Parathyroid adenoma (tissue), 2 donors: Measurements from ENCODE around the gene ACBD6.

Source experiments
- H2AFZ ChIP-seq: fragments of 300-600 bp; sonication (generic); one replicate; pipeline ENCODE4 v1.7.0; 2017; ENCODE audit warnings: antibody characterized with exemption, mild to moderate bottlenecking
- H3K27ac ChIP-seq: fragments of 300-600 bp; sonication (generic); one replicate; pipeline ENCODE4 v1.7.0; 2017
- H3K27me3 ChIP-seq: fragments of 300-600 bp; sonication (generic); one replicate; pipeline ENCODE4 v1.7.0; 2017; ENCODE audit warnings: low read length; ENCODE audit not compliant: control insufficient read depth, insufficient read depth
- H3K36me3 ChIP-seq: fragments of 300-600 bp; sonication (generic); one replicate; pipeline ENCODE4 v1.7.0; 2017; ENCODE audit warnings: low read length; ENCODE audit not compliant: control insufficient read depth, insufficient read depth
- H3K4me1 ChIP-seq: fragments of 300-600 bp; sonication (generic); one replicate; pipeline ENCODE4 v1.7.0; 2017; ENCODE audit warnings: control low read depth
- H3K4me2 ChIP-seq: fragments of 300-600 bp; sonication (generic); one replicate; pipeline ENCODE4 v1.7.0; 2017; ENCODE audit warnings: low read length
- H3K4me3 ChIP-seq: fragments of 300-600 bp; sonication (generic); one replicate; pipeline ENCODE4 v1.7.0; 2017; ENCODE audit warnings: low read depth, low read length
- H3K79me2 ChIP-seq: fragments of 300-600 bp; sonication (generic); one replicate; pipeline ENCODE4 v1.7.0; 2017; ENCODE audit warnings: control low read depth
- H3K9ac ChIP-seq: fragments of 300-600 bp; sonication (generic); one replicate; pipeline ENCODE4 v1.7.0; 2017; ENCODE audit warnings: mild to moderate bottlenecking
- H3K9me3 ChIP-seq: fragments of 300-600 bp; sonication (generic); one replicate; pipeline ENCODE4 v1.7.0; 2017; ENCODE audit warnings: low read length; ENCODE audit not compliant: control insufficient read depth
- TF ChIP-seq, protein P1 (sequence below): fragments of 300-600 bp; sonication (generic); IDR thresholded peaks from one replicate; pipeline ENCODE4 v1.7.0; 2017; ENCODE audit warnings: antibody characterized with exemption, mild to moderate bottlenecking
- donor health status: primary hyperparathyroidism.

ACBD6 gene

DNA sequence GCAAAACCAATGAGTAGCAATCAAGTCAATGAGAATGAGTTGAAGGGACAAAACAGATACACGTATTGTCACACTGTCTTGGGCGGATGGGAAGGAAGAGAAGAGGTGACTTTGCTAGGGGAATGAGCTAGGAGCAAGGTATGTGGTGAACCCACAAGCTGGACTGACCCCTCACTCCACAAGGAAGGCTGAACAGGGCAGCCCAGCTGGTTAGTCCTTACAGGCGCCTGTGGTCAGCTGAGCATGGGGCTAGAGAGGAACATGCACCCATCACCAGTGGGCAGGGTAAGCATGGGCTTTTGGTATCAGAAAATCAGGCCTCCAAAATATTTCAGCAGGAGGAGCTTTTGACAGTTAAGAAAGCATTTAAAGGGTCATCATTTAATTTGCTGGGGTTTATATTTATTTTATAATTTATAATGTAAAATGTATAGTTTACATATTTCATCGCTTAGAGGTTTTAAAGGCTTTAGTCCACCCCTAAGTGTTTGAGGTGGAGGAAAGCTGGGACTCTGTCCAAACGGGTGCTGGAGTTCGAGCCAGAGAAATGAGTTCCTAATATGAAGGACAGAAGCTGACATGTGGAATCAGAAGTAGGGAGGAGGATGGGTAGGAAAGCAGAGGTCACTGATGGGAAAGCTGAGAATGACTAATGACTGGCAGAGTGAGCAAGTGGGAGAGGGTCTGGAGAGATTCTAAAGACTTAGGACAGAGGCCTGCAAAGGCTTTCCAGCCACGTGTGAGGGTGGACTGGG lies 22.0 kb upstream of the ACBD6 start:
- TF ChIP-seq, protein P1, sequence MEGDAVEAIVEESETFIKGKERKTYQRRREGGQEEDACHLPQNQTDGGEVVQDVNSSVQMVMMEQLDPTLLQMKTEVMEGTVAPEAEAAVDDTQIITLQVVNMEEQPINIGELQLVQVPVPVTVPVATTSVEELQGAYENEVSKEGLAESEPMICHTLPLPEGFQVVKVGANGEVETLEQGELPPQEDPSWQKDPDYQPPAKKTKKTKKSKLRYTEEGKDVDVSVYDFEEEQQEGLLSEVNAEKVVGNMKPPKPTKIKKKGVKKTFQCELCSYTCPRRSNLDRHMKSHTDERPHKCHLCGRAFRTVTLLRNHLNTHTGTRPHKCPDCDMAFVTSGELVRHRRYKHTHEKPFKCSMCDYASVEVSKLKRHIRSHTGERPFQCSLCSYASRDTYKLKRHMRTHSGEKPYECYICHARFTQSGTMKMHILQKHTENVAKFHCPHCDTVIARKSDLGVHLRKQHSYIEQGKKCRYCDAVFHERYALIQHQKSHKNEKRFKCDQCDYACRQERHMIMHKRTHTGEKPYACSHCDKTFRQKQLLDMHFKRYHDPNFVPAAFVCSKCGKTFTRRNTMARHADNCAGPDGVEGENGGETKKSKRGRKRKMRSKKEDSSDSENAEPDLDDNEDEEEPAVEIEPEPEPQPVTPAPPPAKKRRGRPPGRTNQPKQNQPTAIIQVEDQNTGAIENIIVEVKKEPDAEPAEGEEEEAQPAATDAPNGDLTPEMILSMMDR = no peak
- Histone ChIP-seq H3K27ac (no peak overlapping the region), H3K4me1 (no peaks in the 10 kb centered on the region), H3K79me2 (no peaks in the 10 kb centered on the region), H2AFZ (no peak overlapping the region), H3K27me3 (no peaks in the 10 kb centered on the region), H3K4me3 (no peak overlapping the region), H3K9ac (no peak overlapping the region), H3K9me3 (no peaks in the 10 kb centered on the region), H3K4me2 (no peak overlapping the region), H3K36me3 (no peaks in the 10 kb centered on the region)

DNA sequence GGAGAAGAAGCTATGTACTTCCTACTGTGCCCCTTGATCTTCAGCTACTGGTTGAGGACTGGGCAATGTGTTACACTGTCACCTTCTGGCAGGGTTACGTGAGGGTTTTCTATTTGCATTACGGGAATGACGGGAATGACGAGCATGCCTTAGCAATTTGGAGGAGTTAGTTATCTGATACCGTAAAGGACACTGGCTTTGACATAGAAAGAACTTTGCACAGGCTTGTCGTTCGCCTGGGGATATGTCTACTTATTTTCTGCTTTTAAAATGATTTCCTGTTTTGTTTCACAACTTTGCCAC lies 19.8 kb upstream of the ACBD6 start:
- no peak overlapping the region for H3K4me2 ChIP-seq
- TF ChIP-seq, protein P1 = no peak
- no peaks in the 10 kb centered on the region for H3K79me2 ChIP-seq
- H3K9ac ChIP-seq = no peak overlapping the region
- H2AFZ ChIP-seq = no peak overlapping the region
- H3K36me3 ChIP-seq = no peaks in the 10 kb centered on the region
- no peak overlapping the region for H3K27ac ChIP-seq
- no peaks in the 10 kb centered on the region for H3K9me3 ChIP-seq
- no peak overlapping the region for H3K4me3 ChIP-seq
- no peaks in the 10 kb centered on the region for H3K4me1 ChIP-seq
- H3K27me3 ChIP-seq = no peaks in the 10 kb centered on the region

DNA sequence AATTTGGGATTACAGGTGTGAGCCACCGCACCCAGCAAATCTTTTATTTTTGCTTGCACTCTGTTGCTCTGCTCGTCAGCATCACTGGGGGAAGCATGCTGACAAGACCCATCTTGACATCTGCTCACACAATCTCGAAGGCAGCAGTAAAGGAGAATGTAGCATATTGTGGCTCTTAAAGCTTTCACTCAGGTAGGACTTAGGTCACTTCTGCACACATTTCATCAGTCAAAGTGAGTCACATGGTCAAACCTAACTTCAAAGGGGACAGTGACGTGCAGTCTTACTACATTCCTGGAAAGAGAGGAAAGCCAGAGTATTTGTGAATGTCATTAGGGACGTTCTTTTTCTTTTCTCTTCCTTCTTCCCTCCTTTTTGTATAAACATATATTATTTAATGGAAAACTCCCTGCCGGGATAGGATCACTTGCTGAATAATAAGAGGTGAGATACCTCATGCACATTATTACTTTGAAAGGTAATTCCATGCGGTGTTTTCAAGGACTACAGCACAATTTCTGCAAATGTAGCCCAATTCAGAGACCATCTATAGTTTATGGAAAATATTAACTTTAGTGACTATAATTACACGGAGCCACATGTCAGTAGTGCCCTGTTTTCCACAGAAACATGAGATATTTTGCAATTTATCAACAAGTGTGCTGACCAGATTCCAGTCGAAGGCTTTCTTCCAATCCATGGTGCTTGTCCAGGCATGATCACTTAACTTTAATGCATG lies 19.3 kb upstream of the ACBD6 start:
- Histone ChIP-seq H3K4me1 (no peaks in the 10 kb centered on the region), H3K4me3 (no peak overlapping the region), H3K27me3 (no peaks in the 10 kb centered on the region), H3K36me3 (no peaks in the 10 kb centered on the region), H3K4me2 (no peak overlapping the region), H3K9me3 (no peaks in the 10 kb centered on the region), H3K9ac (no peak overlapping the region), H3K27ac (no peak overlapping the region), H3K79me2 (no peaks in the 10 kb centered on the region), H2AFZ (no peak overlapping the region)
- TF ChIP-seq, protein P1 = no peak

DNA sequence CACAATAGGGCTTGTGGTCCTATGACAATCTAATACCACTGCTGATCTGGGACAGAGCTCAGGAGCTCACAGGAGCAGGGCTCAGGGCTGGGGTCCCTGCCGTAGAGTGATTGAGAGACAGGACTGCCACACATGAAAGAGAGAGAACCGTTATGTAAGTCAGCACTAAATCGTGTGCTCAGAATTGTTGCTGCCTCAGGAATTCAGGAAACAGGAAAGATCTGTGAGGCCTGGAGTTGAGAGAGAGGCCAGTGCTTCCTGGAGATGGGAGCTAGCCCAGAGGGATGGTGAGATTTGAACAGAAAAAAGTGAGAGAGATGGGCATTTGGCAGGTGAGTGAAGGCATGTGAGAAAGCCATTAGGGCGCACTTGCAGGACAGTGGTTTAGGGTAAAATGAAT lies 17.5 kb upstream of the ACBD6 start:
- H3K9ac ChIP-seq = no peak overlapping the region
- no peaks in the 10 kb centered on the region for H3K36me3 ChIP-seq
- no peak overlapping the region for H2AFZ ChIP-seq
- H3K9me3 ChIP-seq = no peaks in the 10 kb centered on the region
- TF ChIP-seq, protein P1 = no peak
- no peak overlapping the region for H3K4me2 ChIP-seq
- H3K4me3 ChIP-seq = no peak overlapping the region
- no peaks in the 10 kb centered on the region for H3K4me1 ChIP-seq
- H3K79me2 ChIP-seq = no peaks in the 10 kb centered on the region
- no peak overlapping the region for H3K27ac ChIP-seq
- no peaks in the 10 kb centered on the region for H3K27me3 ChIP-seq
